Measurements from ENCODE around the gene RASGRP4. TPM values are rescaled to one million over a fixed set of nuclear protein-coding genes. Genes with fewer than 3 reads are reported as not detected.

The RASGRP4 gene
- total RNA-seq, 2 donors from 2014 or later = 3.6 to 16.9 TPM

DNA sequence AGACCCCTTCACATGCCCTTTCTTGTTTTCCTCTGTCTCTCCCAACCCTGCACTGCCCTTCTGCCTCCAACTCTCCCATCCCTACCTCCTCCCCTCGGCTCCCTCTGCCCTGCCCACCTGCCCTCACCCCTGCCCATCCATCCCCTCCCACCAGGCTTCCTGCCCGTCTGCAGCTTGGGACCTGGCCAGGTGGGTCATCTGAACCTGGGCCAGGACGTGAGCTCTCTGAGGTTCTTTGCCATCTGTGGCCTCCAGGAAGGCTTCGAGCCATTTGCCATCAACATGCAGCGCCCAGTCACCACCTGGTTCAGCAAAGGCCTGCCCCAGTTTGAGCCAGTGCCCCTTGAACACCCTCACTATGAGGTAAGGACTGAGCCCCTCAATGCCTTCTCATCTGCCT lies 43.1 kb upstream of the RASGRP4 start:
- Histone ChIP-seq H3K4me1 (ENCODE audit: control insufficient read depth in 1 of 2, low read depth in 2 of 2) (no peaks in the 10 kb centered on the region), H3K36me3 (no peaks in the 10 kb centered on the region), H3K27ac (no peak overlapping the region), H3K4me3 (no peak overlapping the region), H3K27me3 (replicated peaks; ENCODE audit: insufficient read depth) (no peaks in the 10 kb centered on the region), H3K9me3 (no peaks in the 10 kb centered on the region)
- ATAC-seq (ENCODE audit: insufficient number of reproducible peaks, low FRiP score, low read depth) (no peak), DNase-seq (ENCODE audit: low spot score) (no peak)
- TF ChIP-seq, protein P1, sequence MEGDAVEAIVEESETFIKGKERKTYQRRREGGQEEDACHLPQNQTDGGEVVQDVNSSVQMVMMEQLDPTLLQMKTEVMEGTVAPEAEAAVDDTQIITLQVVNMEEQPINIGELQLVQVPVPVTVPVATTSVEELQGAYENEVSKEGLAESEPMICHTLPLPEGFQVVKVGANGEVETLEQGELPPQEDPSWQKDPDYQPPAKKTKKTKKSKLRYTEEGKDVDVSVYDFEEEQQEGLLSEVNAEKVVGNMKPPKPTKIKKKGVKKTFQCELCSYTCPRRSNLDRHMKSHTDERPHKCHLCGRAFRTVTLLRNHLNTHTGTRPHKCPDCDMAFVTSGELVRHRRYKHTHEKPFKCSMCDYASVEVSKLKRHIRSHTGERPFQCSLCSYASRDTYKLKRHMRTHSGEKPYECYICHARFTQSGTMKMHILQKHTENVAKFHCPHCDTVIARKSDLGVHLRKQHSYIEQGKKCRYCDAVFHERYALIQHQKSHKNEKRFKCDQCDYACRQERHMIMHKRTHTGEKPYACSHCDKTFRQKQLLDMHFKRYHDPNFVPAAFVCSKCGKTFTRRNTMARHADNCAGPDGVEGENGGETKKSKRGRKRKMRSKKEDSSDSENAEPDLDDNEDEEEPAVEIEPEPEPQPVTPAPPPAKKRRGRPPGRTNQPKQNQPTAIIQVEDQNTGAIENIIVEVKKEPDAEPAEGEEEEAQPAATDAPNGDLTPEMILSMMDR (IDR thresholded peaks at IDR 0.05) = no peak

DNA sequence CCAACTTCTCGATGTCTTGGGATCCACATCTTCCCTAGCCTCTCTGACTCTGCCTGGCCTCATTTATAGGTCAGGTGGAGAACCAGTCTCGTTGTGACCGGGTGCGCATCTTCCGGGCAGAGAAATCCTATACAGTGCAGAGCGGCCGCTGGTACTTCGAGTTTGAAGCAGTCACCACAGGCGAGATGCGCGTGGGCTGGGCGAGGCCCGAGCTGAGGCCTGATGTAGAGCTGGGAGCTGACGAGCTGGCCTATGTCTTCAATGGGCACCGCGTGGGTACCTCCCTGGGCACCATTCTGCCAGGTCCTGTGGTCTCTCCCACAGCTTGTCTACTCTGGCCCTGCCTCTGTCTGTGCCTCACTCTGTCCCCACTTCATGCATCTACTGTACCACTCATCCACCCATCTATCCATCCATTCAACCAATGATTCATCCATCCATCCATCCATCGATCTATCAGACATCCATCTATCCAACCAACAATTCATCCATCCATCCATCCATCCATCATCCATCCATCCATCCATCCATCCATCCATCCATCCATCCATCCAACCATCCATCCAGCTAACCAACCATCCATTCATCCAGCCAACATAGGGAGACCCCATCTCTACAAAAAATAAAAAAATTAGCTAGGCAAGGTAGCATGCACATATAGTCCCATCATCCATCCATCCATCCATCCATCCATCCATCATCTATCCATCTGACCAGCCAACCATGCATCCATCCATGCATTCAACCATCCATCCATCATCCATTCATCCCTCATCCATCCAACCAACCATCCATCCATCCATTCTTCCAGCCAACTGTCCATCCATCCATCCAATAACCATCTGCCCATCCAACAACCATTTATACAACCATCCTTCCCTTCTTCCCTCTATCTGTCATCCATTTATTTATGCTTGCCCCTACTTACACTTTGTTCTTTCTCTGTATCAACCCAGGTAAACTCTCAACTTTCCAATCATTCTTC lies 41.8 kb upstream of the RASGRP4 start:
- no peaks in the 10 kb centered on the region for H3K27me3 ChIP-seq (replicated peaks; ENCODE audit: insufficient read depth)
- no peaks in the 10 kb centered on the region for H3K4me1 ChIP-seq (ENCODE audit: control insufficient read depth in 1 of 2, low read depth in 2 of 2)
- H3K27ac ChIP-seq = no peak overlapping the region
- no peak for DNase-seq (ENCODE audit: low spot score)
- TF ChIP-seq, protein P1 (IDR thresholded peaks at IDR 0.05) = no peak
- no peak overlapping the region for H3K4me3 ChIP-seq
- ATAC-seq (ENCODE audit: insufficient number of reproducible peaks, low FRiP score, low read depth) = no peak
- no peaks in the 10 kb centered on the region for H3K36me3 ChIP-seq
- H3K9me3 ChIP-seq = no peaks in the 10 kb centered on the region

DNA sequence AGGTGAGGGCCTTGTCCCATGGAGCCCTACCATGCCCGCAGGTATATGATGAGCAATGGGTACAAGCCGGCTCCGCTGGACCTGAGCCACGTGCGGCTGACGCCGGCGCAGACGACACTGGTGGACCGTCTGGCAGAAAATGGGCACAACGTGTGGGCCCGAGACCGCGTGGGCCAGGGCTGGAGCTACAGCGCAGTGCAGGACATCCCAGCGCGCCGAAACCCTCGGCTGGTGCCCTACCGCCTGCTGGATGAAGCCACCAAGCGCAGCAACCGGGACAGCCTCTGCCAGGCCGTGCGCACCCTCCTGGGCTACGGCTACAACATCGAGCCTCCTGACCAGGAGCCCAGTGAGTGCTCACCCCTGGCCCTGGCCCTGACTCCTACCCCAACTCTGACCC lies 40.0 kb upstream of the RASGRP4 start:
- TF ChIP-seq, protein P1 (IDR thresholded peaks at IDR 0.05) = no peak
- Histone ChIP-seq H3K36me3 (no peaks in the 10 kb centered on the region), H3K27ac (no peak overlapping the region), H3K4me1 (ENCODE audit: control insufficient read depth in 1 of 2, low read depth in 2 of 2) (no peaks in the 10 kb centered on the region), H3K27me3 (replicated peaks; ENCODE audit: insufficient read depth) (no peaks in the 10 kb centered on the region), H3K4me3 (no peak overlapping the region), H3K9me3 (no peaks in the 10 kb centered on the region)
- no peak for ATAC-seq (ENCODE audit: insufficient number of reproducible peaks, low FRiP score, low read depth)
- no peak for DNase-seq (ENCODE audit: low spot score)

DNA sequence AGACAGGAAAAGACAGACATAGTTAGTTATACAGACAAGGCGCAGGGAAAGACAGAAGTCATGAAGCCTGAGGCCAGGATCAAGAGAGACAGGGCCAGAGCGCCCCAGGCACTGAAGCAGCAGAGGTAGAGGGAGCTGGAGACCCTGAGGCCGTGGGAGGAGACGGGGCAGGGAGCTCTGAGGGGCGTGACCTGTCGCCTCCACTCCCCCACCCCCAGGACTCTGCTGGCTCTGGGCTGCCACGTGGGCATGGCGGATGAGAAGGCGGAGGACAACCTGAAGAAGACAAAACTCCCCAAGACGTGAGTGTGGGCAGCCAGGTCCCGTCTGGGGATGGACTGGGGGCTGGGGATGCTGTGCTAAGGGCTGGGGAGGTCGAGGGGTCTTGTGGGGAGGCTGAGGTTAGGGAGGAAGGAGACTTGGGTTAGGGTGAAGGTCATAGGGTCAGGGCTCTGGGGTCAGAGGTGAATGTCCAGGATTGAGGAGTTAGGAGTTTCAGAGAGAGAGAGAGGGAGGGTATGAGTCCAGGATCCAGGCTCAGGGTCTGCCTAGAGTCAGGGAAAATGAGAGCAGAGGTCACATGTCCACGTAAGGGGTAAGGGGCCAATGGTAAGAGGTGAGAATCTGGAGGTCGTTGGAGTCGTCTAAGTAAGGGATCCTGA lies 38.5 kb upstream of the RASGRP4 start:
- no peaks in the 10 kb centered on the region for H3K36me3 ChIP-seq
- no peaks in the 10 kb centered on the region for H3K4me1 ChIP-seq (ENCODE audit: control insufficient read depth in 1 of 2, low read depth in 2 of 2)
- no peak overlapping the region for H3K27ac ChIP-seq
- ATAC-seq (ENCODE audit: insufficient number of reproducible peaks, low FRiP score, low read depth) = no peak
- no peak for DNase-seq (ENCODE audit: low spot score)
- no peak overlapping the region for H3K4me3 ChIP-seq
- no peaks in the 10 kb centered on the region for H3K9me3 ChIP-seq
- H3K27me3 ChIP-seq (replicated peaks; ENCODE audit: insufficient read depth) = no peaks in the 10 kb centered on the region
- TF ChIP-seq, protein P1 (IDR thresholded peaks at IDR 0.05) = no peak

DNA sequence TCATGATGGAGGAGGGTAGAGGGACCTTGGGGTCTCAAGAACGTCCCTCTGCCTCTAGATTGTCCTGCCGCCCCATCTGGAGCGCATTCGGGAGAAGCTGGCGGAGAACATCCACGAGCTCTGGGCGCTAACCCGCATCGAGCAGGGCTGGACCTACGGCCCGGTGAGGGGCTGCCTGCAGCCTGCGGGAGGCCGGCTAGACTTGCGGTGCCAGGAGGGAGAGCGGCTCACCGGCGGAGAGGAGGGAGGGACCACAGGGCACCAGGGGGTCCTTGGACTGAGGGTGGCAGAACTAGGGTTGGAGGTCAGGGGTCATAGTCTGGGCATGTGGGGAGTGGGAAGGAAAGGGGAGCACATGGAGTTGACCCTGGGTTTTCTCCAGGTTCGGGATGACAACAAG lies 37.3 kb upstream of the RASGRP4 start:
- TF ChIP-seq, protein P1 (IDR thresholded peaks at IDR 0.05) = no peak
- DNase-seq (ENCODE audit: low spot score) = no peak
- Histone ChIP-seq H3K9me3 (no peaks in the 10 kb centered on the region), H3K36me3 (no peaks in the 10 kb centered on the region), H3K4me3 (no peak overlapping the region), H3K27me3 (replicated peaks; ENCODE audit: insufficient read depth) (no peaks in the 10 kb centered on the region), H3K27ac (no peak overlapping the region), H3K4me1 (ENCODE audit: control insufficient read depth in 1 of 2, low read depth in 2 of 2) (no peaks in the 10 kb centered on the region)
- ATAC-seq (ENCODE audit: insufficient number of reproducible peaks, low FRiP score, low read depth) = no peak

Data from thoracic aorta (tissue), 2 donors.